ENCODE measurements around the gene APAF1. TPM values are rescaled to one million over a fixed set of nuclear protein-coding genes. Genes with fewer than 3 reads are reported as not detected.

The APAF1 gene
- total RNA-seq, 1 experiment from 2014 or later = 12.0 TPM

DNA sequence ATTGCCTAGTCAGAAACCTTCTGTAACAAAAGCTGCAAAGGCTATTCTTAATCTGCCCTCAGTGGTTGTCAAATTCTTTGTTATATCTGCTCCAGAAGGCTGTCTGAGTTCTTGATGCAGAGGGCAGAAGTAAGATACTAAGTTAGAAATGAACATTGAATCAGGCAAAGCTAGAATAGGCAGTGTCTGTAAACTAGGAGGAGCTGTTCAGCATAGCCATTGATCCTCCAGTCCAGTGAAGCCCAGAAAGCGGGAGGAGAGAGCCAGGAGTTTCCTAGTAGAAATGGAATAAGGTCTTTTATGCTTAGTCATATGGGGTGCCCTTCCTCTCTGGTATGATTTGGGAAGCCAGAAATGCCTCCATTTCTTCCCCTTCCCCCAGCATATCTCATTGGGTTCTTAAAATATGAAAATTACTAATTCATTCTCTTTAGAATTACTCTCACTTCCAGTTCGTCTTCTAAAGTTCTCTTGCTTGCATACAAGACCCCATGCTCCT lies 76.2 kb downstream of the APAF1 start:
- DNase-seq (ENCODE audit: extremely low read depth, low read depth) = no peak

DNA sequence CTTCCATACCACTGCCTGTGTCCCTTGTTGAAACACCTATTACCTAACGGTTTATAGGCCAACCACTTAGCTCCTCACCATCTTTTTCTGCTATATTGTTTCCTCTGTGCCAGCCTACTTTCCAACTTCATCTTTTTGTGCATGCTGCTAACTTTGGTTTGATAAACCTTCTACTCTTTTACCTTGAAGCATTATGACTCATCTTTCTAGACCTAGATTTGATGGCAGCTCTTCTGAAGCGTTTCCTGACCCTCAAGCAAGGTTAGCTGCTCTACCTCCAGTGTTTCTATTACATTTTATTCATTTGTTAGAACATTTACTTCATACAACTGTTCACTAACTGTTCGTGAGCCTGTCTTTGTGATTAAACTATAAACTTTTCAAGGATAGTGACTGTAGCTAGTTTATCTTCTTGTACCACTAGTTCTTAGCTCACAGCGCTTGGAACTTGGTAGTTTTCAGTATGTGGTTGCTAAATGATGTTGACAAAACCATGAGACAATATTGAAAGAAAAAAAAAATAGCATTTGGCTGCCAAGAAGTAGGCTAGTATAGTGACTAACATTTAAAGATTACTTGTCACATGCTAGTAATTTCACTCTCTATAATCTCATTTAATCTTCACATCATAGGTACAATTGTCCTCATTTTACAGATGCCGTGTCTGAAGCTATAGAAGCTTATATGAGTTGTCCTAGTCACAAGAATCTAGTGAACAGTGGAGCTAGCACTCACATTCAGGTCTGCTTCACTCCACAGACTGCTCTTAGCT lies 79.5 kb downstream of the APAF1 start:
- DNase-seq (ENCODE audit: extremely low read depth, low read depth) = no peak

DNA sequence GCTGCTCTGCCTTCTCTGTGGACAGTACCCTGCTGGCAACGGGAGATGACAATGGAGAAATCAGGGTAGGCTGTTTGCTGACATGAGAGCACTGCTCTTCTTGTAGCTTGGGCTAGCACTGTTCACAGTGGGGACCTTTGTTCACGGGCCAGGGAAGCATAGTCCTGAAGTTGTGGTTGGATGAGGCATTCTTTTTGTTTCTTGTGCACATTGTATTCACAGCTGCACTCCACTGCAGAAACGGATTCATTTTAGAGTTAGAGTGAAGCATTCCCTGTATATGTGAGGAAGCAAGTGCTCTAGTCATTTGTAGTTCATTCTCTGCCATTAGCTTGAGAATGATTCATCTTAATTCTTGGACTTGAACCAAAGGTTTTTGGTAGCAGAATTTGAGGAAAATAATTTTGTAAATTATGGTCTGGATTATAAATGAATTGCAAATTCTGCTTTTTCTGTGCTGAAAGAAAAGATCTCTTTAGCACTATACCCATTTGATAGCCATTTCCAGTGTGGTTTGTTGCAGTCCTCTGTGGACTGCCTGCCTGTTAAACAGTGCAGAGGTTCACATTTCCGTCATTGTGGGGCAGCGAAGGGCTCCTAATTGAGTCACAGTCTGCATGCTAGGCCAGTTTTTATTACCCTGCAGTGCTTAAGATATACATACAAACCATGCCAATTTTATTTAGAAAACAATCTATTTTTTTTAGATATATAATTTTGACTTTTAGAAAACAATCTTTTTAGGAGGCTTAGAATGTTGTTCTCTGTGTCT lies 80.6 kb downstream of the APAF1 start:
- peak; percentile 22 for DNase-seq (ENCODE audit: extremely low read depth, low read depth)

DNA sequence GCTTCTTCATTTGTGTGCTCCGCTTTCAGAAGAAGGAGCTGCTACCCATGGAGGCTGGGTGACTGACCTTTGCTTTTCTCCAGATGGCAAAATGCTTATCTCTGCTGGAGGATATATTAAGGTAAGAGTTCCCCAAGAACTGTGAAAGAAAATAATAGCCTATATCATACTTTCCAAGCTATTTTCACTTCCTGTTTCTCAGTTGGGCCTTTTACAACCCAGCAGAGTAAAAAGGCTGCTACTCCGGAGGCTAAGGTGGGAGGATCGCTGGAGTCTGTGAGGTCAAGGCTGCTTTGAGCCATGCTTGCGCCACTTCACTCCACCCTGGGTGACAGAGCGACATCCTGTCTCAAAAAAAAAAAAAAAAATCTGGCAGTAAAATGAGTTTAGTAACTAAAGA lies 82.1 kb downstream of the APAF1 start:
- no peak for DNase-seq (ENCODE audit: extremely low read depth, low read depth)

DNA sequence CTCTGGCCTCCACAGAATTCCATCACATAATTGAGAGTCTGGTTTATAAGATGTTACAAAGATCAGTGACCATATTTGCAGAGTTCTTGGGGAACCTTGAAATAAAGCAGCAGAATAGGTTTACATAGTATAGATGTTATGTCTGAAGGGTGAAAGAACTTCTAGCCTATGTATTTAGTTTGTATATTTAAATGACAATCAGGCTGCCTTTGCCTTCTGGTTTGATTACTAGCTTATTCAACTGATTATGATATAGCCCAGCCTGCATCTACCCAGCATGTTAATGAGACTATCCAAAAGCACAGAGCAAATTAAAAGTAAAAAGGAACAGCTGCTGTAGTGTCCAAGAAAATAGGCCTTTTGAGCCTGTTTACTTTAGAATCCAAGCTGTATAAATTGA lies 85.3 kb downstream of the APAF1 start:
- no peak for DNase-seq (ENCODE audit: extremely low read depth, low read depth)

DNA sequence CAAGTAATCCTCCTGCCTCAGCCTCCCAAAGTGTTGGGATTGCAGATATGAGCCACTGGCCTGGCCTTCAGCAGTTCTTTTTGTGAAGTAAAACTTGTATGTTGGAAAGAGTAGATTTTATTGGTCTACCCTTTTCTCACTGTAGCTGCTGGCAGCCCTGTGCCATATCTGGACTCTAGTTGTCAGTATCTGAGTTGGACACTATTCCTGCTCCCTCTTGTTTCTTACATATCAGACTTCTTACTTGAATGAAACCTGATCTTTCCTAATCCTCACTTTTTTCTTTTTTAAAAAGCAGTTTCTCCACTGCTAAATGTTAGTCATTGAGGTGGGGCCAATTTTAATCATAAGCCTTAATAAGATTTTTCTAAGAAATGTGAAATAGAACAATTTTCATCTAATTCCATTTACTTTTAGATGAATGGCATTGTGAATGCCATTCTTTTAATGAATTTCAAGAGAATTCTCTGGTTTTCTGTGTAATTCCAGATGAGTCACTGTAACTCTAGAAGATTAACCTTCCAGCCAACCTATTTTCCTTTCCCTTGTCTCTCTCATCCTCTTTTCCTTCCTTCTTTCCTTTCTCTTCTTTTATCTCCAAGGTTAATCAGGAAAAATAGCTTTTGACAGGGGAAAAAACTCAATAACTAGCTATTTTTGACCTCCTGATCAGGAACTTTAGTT lies 88.7 kb downstream of the APAF1 start:
- no peak for DNase-seq (ENCODE audit: extremely low read depth, low read depth)

DNA sequence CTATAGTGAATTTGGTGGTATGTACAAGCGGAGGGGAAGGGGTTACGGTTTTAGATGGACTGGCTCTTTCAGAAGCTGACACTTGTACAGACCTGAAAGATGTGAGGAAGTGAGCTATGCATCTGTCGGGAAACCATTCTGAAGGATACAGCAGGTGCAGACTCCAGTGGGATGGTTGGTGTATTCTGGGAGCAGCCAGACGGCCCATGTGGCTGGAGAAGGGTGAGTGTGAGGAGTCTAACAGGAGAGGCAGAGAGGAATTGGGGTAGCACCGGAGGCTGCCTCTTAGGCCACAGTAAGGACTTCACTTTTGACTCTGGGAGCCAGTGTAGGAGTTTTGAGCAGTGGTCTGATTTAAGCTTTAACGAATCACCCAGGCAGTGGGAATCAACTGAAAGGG lies 90.7 kb downstream of the APAF1 start:
- no peak for DNase-seq (ENCODE audit: extremely low read depth, low read depth)

DNA sequence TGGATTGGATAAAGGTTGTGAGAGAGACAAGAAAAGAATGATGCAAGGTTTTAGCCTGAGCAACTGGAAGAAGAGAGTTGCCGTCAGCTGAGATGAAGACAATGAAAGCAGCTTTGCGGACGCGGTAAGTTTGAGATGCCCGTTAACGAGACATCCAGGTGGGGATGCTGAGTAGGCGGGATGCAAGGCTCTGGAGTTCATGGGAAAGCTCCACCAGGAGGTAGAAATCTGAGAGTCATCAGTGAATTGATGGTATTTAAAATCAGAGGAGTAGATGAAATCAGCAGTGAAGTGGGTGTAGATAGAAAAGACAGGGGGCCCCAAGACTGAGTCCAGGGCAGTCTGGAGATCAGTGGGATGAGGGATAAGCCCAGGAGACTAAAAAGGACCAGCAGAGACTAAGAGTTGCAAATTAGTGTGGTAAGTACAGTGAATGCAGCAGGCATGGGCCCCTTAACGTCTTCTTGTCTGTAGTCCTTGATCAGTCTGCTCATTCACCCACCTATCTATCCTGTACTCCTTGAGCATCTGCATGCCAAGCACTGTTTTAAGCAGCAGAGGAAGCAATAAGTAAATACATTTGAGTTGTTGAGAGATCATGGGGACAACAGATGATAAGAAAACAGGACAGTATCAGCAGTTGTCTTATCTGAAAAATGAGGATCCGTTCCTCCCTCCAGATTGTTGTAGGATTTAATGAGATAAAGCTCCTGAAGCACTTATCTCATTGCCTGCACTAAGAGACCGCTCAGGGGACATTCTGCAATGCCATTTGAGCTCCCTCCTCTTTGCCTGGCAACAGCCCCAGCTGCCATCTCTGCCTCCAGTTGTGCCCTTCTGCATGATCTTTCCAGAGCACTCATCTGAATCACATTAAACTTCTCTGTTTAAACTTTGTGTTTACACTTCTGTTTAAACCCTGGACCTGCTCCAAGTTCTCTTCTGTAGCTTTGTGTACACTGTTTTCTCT lies 91.5 kb downstream of the APAF1 start:
- no peak for DNase-seq (ENCODE audit: extremely low read depth, low read depth)

DNA sequence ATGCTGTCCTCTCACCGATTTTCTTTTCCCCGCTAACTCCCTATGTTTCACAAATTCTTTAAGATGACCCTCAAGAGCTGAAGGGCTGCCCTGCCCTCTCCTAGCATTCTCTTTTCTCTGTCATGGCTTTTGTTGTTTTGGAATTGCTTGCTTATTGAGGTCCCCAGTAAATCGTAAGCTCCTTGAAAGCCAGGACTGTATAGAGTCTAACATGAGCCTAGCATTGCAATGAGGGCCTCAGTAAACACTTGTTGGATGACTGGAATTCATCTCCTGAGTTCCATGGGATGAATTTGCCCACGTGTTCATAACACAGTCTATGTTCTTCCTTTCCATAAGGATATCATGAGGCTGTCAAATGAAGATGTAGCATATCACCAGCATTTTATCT lies 92.2 kb downstream of the APAF1 start:
- no peak for DNase-seq (ENCODE audit: extremely low read depth, low read depth)

DNA sequence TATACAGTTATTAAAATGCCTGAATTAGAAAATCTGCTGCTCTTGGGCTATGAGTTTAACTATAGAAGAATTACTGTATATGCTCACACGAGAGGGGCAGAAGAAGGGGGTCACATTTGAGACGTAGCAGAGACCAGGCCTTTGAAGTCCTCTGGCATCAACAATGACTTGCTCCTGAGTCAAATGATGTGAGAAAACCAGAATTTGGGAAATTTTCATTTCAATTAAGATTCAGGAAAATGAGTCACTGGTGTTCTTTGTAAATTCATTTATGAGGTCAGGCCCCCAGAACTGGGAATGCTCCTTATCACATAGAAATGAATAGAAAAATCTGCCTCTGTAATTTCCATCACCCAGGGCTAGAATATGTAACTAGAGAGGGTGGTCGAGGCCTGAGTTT lies 92.9 kb downstream of the APAF1 start:
- DNase-seq (ENCODE audit: extremely low read depth, low read depth) = no peak

DNA sequence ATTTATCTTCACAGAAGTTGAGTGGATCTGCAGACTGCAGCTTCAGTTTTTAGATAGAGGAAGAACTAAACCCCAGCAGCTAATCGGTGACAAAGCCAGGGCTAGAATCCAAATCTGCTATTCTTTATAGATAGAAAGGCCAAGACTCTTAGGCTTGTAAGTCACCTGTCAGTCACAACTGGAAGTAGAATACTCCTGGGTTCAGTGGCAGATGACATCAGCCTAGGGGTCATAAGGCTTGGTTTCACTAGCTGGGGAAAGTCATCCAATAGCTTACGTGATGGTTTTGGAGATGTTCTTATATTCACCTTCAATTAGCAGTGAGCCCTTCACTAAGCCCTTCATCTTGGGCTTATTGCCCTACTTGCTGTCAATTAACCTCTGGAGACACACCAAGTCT lies 93.4 kb downstream of the APAF1 start:
- no peak for DNase-seq (ENCODE audit: extremely low read depth, low read depth)

DNA sequence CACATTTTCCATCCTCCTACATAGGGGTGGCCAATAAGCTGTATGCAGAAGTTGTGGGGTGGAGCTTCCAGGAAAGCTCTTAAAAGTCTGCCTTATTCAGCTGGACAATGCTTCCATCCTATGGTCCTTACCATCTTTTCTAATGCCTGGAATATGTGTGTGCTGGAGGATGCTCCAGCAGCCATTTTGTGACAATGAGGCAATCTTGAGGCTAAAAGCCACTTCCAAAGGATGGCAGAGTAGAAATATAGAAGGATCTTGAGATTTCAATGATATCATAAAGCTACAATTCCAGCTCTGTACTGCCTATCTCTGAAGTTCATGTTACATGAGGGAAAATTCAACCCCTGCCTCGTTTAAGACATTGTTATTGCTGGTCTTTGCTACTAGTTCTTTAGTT lies 95.7 kb downstream of the APAF1 start:
- DNase-seq (ENCODE audit: extremely low read depth, low read depth) = no peak

DNA sequence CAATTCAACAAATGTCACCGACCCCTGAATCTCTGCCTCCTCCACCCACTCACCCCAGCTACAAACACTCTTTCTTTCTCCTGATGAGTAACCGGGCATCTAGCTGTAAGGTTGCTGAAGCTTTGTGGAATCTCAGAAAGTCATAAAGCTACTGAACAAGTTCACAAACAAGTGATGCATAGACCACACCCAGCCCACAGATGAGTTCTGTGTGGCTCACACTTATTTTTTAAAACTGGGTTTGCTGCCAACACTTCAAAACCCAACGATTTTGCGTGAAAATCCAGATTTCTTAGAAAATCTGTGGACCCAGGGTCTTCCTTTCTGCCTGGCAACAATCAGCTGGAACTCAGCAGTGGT lies 96.1 kb downstream of the APAF1 start:
- no peak for DNase-seq (ENCODE audit: extremely low read depth, low read depth)

DNA sequence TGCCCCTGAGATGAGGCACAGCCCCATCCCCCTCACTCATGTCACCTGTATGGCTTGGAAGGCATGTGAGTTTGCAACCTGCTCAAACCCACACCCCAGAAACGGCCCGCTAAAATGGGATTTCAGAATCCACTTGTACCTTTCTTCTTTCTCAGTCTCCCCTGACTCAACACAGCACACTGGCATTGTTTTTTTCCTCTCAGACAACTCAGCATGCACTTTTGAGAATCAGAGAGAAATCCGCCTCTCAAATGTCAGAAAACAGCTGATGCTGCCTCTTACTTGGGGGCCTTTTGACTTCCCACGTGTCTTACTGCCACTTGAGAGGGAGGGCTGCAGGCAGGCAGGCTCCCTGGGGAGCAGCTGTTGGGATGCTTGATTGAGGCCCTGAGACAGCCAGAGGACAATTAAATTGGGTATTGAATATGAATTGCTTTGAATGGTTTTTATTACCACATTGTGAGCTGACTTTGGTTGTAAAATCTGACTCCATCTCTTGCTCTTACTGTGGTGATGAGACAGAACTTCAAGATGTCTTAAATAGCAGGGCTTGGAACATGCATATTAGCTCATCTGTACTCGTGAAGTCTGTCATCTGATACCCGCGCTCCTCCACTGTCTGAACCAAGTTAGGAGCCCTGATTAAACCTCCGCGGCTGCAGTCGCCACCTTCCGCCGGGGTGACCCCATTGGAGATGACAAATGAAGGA lies 96.6 kb downstream of the APAF1 start:
- no peak for DNase-seq (ENCODE audit: extremely low read depth, low read depth)

DNA sequence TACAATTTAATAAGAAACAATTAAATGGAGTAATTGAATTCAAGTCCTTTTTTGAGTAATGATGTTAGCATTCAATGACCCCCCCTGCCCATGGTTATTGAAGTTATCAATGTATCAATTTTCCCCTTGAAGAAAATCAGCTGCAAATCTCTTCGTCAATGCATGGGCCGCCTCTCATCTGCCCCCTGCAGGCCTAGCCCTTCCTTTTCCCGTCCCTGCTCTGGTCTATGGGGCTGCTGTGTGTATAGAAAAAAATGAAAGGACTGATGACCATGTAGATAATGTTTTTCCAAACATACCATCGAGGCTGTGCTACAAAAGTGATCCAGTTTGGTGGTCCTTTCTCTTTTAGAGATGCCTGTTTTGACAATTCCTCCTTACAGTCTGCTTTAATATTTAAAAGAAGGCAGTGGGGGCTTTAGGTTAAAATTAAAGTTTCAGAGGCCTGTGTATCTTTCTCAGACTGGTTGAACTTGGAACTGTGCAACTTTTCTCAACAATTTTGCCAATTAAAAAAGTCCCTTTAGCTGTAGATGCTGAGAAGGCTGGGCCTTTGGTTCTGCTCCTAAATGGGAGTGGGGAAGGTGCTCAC lies 98.4 kb downstream of the APAF1 start:
- peak; percentile 26 for DNase-seq (ENCODE audit: extremely low read depth, low read depth)

DNA sequence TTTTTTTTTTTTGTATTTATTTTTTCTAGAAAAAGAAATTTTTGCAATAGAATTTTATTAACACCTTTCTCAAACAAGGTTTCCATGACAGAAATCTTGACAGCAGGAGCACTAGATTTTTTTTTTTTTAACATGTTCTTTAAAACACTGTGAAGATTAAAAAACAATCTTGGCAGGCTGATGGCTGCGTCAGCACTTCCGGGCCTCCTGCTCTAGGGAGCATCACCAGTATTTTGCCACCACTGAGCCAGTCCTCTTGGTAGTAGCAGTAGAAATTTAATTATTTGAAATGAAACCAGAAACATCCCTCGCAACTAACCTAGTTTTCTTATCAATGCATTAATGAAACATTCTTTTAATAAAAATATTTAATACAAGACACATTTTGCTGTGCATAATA lies 99.6 kb downstream of the APAF1 start:
- DNase-seq (ENCODE audit: extremely low read depth, low read depth) = no peak

DNA sequence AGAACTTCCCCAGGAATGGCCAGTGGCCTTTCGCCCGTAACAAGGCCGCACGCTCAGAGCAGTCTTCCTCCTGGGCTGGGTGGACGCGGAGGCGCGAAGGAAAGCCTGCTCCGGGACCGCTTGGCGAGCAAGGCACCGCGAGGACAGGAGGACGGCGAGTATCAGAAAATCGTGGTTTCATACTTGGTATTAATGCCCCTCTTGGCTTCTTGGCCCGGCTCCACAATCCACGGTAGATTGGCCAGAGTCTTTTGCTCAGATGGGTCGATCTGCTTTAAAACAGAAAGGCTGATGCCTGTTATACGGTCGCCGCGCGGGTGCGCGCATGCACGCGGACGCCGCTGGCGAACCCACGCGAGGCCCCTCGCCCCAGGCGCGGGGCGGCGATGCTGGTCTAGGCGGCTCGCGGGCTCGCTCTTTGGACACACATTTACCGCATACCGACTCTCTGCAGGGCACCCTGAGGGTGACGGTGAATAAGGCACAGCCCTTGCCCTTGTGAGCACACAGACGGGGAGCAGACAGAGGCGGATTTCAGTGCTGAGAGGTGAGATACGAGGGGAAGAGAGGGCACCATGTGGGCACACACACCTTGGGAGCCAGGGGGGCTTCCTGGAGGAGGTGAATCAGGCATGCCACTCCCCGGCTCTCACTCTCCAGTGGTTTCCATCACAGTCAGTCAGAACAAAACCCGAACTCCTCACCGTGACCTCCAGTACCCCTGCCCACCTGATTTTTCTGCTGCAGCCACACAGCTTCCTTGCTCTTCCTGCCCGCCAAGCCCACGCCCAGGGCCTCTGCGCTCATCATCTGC lies 100.7 kb downstream of the APAF1 start:
- DNase-seq (ENCODE audit: extremely low read depth, low read depth) = no peak

DNA sequence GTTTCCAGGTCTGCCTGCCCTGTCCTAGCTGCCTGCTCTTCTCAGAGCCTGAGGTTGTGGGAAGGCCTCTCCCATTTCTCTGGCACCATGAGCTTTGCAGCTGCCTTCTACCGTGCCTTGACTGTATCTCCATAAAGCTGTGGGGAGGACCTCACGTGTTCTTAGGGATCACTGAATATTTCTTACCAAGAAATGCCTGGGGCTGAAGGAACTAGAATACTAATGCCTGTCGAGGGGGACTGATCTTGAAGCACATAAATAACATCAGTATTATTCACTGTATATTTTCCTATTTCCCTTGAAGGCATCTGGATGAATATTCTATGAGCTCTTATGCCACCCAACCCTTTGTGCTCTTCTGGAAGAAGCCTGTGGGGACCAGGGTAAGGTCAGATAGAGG lies 103.4 kb downstream of the APAF1 start:
- no peak for DNase-seq (ENCODE audit: extremely low read depth, low read depth)

DNA sequence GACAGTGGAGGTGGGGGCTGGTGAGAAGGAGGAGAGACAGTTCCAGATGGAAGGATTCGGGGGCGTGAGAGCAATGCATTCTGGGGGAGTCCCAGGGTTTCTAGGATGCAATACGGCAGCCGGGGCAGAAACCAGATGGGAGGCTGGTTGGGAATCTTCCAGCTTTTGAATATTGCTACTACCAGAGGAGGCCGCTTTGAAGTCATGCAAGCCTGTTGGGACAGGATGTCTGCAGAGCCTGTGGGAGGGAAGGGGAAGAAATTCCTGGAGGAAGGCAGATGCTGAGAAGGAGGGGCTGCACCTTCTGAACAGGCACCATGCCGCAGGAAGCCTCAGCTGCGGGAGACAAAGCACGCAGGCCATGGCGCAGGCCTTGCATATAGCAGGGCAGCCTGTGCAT lies 105.4 kb downstream of the APAF1 start:
- DNase-seq (ENCODE audit: extremely low read depth, low read depth) = no peak

All from NCI-H460 (cell line).